Ishikawa (cell line): ENCODE measurements around the gene MRPS31.

ENCODE experiments used
- CEBPB ChIP-seq: IDR thresholded peaks from 2 replicates; pipeline ENCODE4 v1.6.1; 2012
- CREB1 ChIP-seq: IDR thresholded peaks from 2 replicates; pipeline ENCODE4 v1.6.1; 2012; ENCODE audit warnings: low read depth
- EGR1 ChIP-seq: IDR thresholded peaks from 2 replicates; pipeline ENCODE4 v1.6.1; 2012
- EP300 ChIP-seq: IDR thresholded peaks from 2 replicates; pipeline ENCODE4 v1.6.1; 2012; ENCODE audit warnings: borderline replicate concordance
- FOXM1 ChIP-seq: IDR thresholded peaks from 2 replicates; pipeline ENCODE4 v1.6.1; 2012; ENCODE audit warnings: low read depth, borderline replicate concordance
- MAX ChIP-seq: IDR thresholded peaks from 2 replicates; pipeline ENCODE4 v1.6.1; 2012
- NFIC ChIP-seq: IDR thresholded peaks from 2 replicates; pipeline ENCODE4 v1.6.1; 2012
- RAD21 ChIP-seq: IDR thresholded peaks from 2 replicates; pipeline ENCODE4 v1.6.1; 2012; ENCODE audit warnings: low read depth
- REST ChIP-seq: IDR thresholded peaks from 2 replicates; pipeline ENCODE4 v1.6.1; 2012; ENCODE audit warnings: low read depth, mild to moderate bottlenecking
- TAF1 ChIP-seq: IDR thresholded peaks from 2 replicates; pipeline ENCODE4 v1.6.1; 2012; ENCODE audit warnings: low read depth, mild to moderate bottlenecking
- TCF12 ChIP-seq: IDR thresholded peaks from 2 replicates; pipeline ENCODE4 v1.6.1; 2012; ENCODE audit warnings: low read depth
- TEAD4 ChIP-seq: IDR thresholded peaks from 2 replicates; pipeline ENCODE4 v1.6.1; 2012
- YY1 ChIP-seq: IDR thresholded peaks from 2 replicates; pipeline ENCODE4 v1.6.1; 2012; ENCODE audit warnings: low read depth
- ZBTB7A ChIP-seq: IDR thresholded peaks from 2 replicates; pipeline ENCODE4 v1.6.1; 2012; ENCODE audit warnings: low read depth
- TF ChIP-seq, protein P1 (sequence below): IDR thresholded peaks from 2 replicates; pipeline ENCODE4 v1.6.1; 2012

MRPS31 gene

DNA sequence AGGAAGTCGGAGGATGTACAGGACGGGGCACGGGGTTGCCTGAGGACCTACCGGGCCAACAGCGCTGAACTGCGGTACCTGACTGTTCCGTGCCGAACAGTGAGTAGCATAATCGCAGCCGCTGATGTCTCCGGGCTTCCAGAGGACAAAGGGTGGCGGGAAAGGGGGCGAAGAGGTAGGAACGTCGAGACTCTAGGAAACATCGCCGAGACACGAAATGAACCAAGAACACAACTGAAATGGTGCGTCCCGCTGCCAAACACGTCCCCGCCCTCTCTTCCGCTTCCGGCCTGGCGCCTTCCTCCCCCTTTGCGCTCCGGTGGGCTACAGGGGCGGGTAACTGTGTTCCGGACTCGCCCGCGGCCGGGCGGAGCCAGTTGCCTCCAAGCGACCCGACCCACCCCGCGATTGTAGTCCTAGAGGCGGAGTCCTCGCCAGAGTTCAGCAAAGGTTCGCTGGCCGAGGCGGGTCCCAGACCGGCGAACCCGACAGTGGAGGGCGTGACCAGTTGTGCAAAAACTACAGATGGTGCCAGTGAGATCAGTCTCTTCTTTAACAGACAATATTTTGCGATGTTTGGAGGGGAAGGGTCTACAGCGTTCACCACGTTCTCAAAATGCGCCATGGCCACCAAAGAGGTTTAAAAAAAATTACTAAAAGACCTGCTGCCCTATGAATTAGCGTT lies at the start of gene MRPS31:
MRPS31 (minus strand) TSS at position 257 of the 685 bp plus-strand sequence; CDS start at position 203, 54 bp downstream.
- peak; percentile 82; the same call in 1 of the 2 replicates for TF ChIP-seq TCF12
- TF ChIP-seq CREB1: no peak
- no peak for TF ChIP-seq RAD21
- peak; percentile 32; the same call in 1 of the 2 replicates for TF ChIP-seq NFIC
- peak; percentile 93 for TF ChIP-seq TAF1
- TF ChIP-seq EGR1: peak; percentile 46; the same call in 1 of the 2 replicates
- TF ChIP-seq FOXM1: no peak
- no peak for TF ChIP-seq REST
- no peak; the same call in 1 of the 2 replicates for TF ChIP-seq CEBPB
- TF ChIP-seq, protein P1, sequence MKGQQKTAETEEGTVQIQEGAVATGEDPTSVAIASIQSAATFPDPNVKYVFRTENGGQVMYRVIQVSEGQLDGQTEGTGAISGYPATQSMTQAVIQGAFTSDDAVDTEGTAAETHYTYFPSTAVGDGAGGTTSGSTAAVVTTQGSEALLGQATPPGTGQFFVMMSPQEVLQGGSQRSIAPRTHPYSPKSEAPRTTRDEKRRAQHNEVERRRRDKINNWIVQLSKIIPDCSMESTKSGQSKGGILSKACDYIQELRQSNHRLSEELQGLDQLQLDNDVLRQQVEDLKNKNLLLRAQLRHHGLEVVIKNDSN: peak; percentile 76
- TF ChIP-seq ZBTB7A: 0 out of 2 replicates have a peak, but pooled peaks have one; percentile 37
- TF ChIP-seq TEAD4: peak; percentile 38
- TF ChIP-seq EP300: peak; percentile 69
- peak; percentile 88 for TF ChIP-seq MAX
- peak; percentile 83 for TF ChIP-seq YY1

DNA sequence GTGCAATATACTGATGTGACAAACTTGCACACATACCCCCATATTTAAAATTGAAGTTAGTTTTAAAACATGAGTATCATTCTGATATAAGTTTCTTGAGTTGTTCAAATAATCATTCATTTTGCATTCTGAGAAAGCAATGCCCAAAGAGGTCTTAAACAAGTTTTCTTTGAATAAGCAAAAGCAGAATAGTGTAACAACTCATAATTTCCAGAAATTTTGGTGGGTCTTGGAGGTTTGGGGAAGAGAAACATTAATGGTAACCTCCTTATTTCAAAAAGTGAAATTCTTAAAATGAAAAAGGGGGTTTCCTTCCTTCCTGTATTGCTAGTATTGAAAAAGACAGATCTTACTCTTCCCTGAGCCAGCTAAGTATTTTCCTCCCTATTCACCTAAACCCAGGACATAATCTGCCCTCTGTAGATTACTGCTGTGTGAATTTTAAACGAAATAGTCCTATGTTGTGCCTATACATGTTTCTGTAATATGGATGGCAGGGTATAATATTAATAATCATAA lies 48.9 kb upstream of the MRPS31 start:
- TF ChIP-seq MAX (no peak), ZBTB7A (no peak), REST (no peak), EGR1 (no peak), FOXM1 (no peak), EP300 (no peak), TEAD4 (no peak), RAD21 (no peak), TAF1 (no peak)

DNA sequence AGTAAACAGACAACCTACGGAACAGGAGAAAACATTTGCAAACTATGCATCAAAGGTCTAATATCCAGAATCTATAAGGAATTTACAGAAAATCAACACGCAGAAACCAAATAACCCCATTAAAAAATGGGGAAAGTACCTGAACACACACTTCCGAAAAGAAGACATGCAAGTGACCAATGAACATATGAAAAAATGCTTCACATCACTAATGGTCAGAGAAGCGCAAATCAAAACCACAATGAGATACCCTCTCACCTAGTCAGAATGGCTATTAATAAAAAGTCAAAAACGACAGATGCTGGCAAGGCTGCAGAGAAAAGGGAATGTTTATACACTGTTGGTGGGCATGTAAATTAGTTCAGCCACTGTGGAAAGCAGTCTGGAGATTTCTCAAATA lies 47.9 kb upstream of the MRPS31 start:
- TF ChIP-seq REST: no peak
- TF ChIP-seq NFIC: no peak
- TF ChIP-seq TAF1: no peak
- no peak for TF ChIP-seq ZBTB7A
- no peak for TF ChIP-seq RAD21
- no peak for TF ChIP-seq EP300
- TF ChIP-seq CREB1: no peak
- no peak for TF ChIP-seq MAX
- TF ChIP-seq TEAD4: no peak
- no peak for TF ChIP-seq TCF12
- no peak for TF ChIP-seq CEBPB
- TF ChIP-seq YY1: no peak
- TF ChIP-seq EGR1: no peak
- TF ChIP-seq, protein P1: no peak
- no peak for TF ChIP-seq FOXM1

DNA sequence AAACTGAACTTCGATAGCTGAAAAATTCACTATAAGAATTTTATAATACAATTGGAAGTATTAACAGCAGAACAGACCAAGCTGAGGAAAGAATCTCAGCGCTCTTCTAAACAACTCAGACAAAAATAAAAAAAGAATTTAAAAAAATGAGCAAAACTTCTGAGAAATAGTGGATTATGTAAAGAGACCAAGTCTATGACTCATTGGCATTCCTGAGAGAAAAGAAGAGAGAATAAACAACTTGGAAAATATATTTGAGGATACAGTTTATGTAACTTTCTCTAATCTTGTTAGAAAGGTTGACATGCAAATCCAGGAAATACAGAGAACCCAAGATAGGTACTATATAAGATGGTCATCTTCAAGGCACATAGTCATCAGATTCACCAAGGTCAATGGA lies 43.8 kb upstream of the MRPS31 start:
- TF ChIP-seq NFIC (no peak), FOXM1 (no peak), ZBTB7A (no peak), MAX (no peak), EGR1 (no peak), CEBPB (no peak), EP300 (no peak), CREB1 (no peak), REST (no peak), YY1 (no peak), TCF12 (no peak)
- TF ChIP-seq, protein P1: no peak
